Immature natural killer cell (primary cell): ENCODE measurements around the gene MLX. TPM values are rescaled to one million over a fixed set of nuclear protein-coding genes. Genes with fewer than 3 reads are reported as not detected.
A peak's percentile ranks its signal among the peaks of the same experiment; 100 is the strongest.

Experiments
- DNase-seq, 3 donors: peaks; one replicate each; pipeline ENCODE4 v3.0.0; 2022; ENCODE audit warnings: mixed read lengths in 1 of 3
- H3K27ac Mint-ChIP-seq, 6 donors: one replicate each; pipeline ENCODE4 v1.8.0; 2020; ENCODE audit warnings: mixed read lengths in 6 of 6, mild to moderate bottlenecking in 5 of 6, inconsistent platforms in 4 of 6, moderate library complexity in 3 of 6
- H3K27me3 Mint-ChIP-seq, 3 donors: one replicate each; pipeline ENCODE4 v1.8.0; 2020 to 2021; ENCODE audit warnings: low read depth in 3 of 3, mild to moderate bottlenecking in 3 of 3, mixed read lengths in 3 of 3, moderate library complexity in 3 of 3, inconsistent platforms in 1 of 3
- H3K36me3 Mint-ChIP-seq, 3 donors: one replicate each; pipeline ENCODE4 v1.8.0; 2020; ENCODE audit warnings: mixed read lengths in 3 of 3, inconsistent platforms in 2 of 3, mild to moderate bottlenecking in 2 of 3
- H3K4me1 Mint-ChIP-seq, 2 donors: one replicate each; pipeline ENCODE4 v1.8.0; 2020; ENCODE audit warnings: inconsistent platforms in 2 of 2, mild to moderate bottlenecking in 2 of 2, mixed read lengths in 2 of 2, moderate library complexity in 1 of 2
- H3K4me3 Mint-ChIP-seq, 5 donors: one replicate each; pipeline ENCODE4 v1.8.0; 2020; ENCODE audit warnings: mild to moderate bottlenecking in 5 of 5, mixed read lengths in 5 of 5, inconsistent platforms in 3 of 5, moderate library complexity in 3 of 5
- H3K9me3 Mint-ChIP-seq, 6 donors: one replicate each; pipeline ENCODE4 v1.8.0; 2020; ENCODE audit warnings: mild to moderate bottlenecking in 6 of 6, mixed read lengths in 6 of 6, inconsistent platforms in 4 of 6, moderate library complexity in 3 of 6
- polyA plus RNA-seq, 3 donors: library from polyadenylated mRNA; unstranded; fragments of 300-500 nt; fragmentation: Illumina TruSeq; gene quantifications; one replicate each; pipeline ENCODE4 v1.2.3, GENCODE V29; 2021

The MLX gene, protein sequence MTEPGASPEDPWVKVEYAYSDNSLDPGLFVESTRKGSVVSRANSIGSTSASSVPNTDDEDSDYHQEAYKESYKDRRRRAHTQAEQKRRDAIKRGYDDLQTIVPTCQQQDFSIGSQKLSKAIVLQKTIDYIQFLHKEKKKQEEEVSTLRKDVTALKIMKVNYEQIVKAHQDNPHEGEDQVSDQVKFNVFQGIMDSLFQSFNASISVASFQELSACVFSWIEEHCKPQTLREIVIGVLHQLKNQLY
- polyA plus RNA-seq, result 10 to 100 TPM; 25.0 to 41.0 (median 30.5) TPM

GRCh38 chr17:42566883-42567573 is at the start of gene MLX:
Gene MLX, plus strand, starts transcription at chr17:42567100. Its CDS starts 25 bp downstream, at chr17:42567125.
- peak; percentile 93 to 94 (median 93) for DNase-seq
- Mint-ChIP-seq H3K9me3 (no peaks in the 10 kb centered on the region), H3K27me3 (peaks cover 13 to 21% (median 13%) of the 10 kb centered on the region in 3 donors), H3K36me3 (peaks cover 0 to 23% (median 7%) of the 10 kb centered on the region in 3 donors), H3K4me3 (peak within 1 kb of the TSS; percentile 93 to 98 (median 94)), H3K4me1 (peaks cover 44% of the 10 kb centered on the region in 2 donors), H3K27ac (peak within 1 kb of the TSS; percentile 82 to 98 (median 92))

GRCh38 chr17:42517516-42517915 is 49.4 kb upstream of the MLX start:
- Mint-ChIP-seq H3K27me3 (peaks cover 7 to 11% (median 9%) of the 10 kb centered on the region in 3 donors), H3K27ac (no peak overlapping the region)

DNA sequence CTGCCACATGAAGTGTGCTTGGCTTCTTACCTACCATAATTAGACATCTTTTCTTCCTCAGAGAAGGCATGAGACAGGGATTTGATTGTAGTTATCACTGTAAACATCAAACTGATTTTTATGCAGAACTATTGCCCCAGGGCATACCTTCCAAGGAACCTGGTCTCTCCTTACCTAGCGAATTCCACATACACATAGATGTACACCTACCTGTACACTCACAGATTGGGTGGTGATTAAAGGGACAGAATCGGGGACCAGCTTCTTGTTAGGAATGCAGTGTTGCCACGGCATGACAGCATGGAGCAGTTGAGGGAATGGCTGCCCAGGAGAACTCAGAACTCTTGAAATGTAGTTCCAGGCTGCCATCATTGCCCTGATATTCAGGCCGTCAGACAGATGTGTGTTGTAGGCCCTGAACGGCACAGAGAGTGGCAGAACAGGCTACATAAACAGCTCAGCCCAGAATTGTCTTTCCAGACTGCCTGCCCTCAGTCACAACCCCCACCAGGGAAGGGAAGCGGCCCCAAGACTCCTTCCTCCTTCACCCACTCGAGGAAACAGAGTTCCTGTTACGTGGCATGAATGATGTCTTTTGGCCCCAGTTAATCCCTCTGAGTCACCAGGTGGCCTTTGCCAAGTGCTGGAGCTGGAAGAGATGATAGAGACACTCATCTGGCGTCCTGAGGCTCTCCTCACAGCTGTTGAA is 48.7 kb upstream of the MLX start:
- peaks cover 0 to 5% (median 0%) of the 10 kb centered on the region in 3 donors for H3K36me3 Mint-ChIP-seq
- H3K4me3 Mint-ChIP-seq, result no peak overlapping the region
- DNase-seq, result no peak
- H3K4me1 Mint-ChIP-seq, result peaks cover 4 to 8% of the 10 kb centered on the region in 2 donors
- peaks cover 7 to 12% (median 9%) of the 10 kb centered on the region in 3 donors for H3K27me3 Mint-ChIP-seq
- no peaks in the 10 kb centered on the region for H3K9me3 Mint-ChIP-seq
- no peak overlapping the region for H3K27ac Mint-ChIP-seq

More at GRCh38 chr17:42517516-42517915, 49.4 kb upstream of the MLX start:
- H3K4me1 Mint-ChIP-seq, result peaks cover 4 to 8% of the 10 kb centered on the region in 2 donors
- peak; percentile 74 to 79 (median 75) for DNase-seq
- no peaks in the 10 kb centered on the region for H3K9me3 Mint-ChIP-seq
- peaks cover 0 to 5% (median 0%) of the 10 kb centered on the region in 3 donors for H3K36me3 Mint-ChIP-seq
- peak overlapping the region in 1 of 5 donors; percentile 42 for H3K4me3 Mint-ChIP-seq

DNA sequence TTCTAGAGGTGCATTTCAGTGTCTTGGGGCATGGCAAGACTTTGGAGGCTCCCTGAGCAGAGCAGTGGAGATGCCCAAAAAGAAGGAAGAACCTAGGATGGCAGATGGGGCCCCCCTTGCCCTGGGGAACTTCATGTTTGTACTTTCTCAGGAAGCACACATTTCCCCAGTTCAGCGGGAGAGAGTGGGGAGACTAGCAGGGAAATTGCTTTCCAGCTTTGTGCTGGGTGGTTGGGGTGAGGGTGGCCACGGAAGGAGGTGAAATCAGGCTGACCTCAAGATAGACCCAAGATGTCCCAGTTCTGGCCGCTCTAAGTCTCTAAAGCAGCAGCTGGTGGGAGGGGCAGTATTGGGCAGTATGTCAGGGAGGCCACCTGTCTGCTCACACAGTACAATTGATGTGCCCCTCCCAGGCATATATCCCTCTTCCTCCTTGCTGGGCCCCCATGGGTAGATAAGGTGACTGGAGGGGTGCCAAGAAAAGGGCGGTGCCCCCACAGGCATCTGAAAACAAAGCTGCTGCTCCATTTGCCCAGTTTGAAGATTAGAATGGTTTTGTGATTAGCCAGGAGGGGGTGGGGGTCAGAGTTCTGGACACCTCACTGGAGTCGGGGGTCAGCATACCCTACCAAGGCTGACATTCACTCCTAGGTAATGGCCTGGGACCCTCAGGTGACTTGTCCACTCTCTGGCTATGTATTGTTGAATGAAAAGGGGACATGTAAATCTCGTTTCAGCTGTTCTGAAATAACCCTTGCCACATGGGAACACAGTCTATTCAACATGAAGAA is 48.0 kb upstream of the MLX start:
- Mint-ChIP-seq H3K4me3 (no peak overlapping the region), H3K27ac (no peak overlapping the region), H3K9me3 (no peaks in the 10 kb centered on the region), H3K4me1 (peaks cover 4 to 9% of the 10 kb centered on the region in 2 donors), H3K27me3 (peaks cover 7 to 9% (median 9%) of the 10 kb centered on the region in 3 donors), H3K36me3 (peaks cover 0 to 5% (median 0%) of the 10 kb centered on the region in 3 donors)
- DNase-seq, result no peak

DNA sequence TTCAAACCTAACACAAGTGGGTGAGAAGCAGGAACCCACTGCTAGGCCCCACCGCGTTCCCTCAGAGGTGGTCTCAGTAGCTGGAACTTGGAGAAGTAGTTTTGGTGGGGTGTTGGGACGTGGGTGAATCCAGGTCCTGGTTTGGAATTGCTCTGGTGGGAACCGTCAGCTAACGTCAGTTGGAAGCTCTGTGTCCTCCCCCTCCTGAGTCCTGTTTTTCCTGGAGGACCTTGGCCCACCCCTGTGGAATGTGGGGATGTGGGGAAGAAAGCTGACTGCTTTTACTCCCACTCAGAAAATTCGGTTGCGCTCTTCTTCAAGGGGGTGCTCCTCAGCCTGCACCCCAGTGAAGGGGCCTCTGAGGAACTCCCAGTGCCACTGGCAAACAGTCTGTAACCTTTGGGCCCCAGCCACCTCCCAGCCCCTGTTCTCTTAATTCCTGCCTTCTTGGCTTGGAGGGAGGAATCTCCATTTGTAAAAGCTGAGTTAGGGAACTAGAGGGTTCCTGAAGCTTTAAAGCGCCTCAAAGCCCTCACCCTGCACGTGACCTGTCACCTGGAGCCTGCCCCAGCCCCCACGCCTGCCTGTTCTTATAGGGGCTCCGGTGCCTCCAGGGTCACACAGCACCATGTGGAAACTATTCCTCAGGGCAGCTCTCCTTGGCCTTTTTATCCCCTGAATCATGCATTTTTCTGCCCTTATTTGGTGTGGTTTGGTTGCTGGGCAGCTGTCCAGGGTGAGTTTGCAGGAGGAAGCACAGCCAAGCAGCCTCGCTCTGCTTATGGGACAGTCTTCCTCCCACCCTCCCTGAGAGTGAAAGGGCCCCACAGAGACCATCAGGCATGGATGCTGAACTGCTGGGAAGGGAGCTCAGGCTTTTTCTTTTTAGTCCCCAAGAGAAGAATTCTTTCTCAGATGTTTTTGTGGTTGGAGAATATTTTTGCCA is 47.1 kb upstream of the MLX start:
- Mint-ChIP-seq H3K4me3 (no peak overlapping the region), H3K27ac (no peak overlapping the region), H3K27me3 (peaks cover 7 to 11% (median 9%) of the 10 kb centered on the region in 3 donors), H3K9me3 (no peaks in the 10 kb centered on the region), H3K36me3 (peaks cover 0 to 5% (median 0%) of the 10 kb centered on the region in 3 donors), H3K4me1 (peaks cover 7 to 14% of the 10 kb centered on the region in 2 donors)
- DNase-seq, result no peak

DNA sequence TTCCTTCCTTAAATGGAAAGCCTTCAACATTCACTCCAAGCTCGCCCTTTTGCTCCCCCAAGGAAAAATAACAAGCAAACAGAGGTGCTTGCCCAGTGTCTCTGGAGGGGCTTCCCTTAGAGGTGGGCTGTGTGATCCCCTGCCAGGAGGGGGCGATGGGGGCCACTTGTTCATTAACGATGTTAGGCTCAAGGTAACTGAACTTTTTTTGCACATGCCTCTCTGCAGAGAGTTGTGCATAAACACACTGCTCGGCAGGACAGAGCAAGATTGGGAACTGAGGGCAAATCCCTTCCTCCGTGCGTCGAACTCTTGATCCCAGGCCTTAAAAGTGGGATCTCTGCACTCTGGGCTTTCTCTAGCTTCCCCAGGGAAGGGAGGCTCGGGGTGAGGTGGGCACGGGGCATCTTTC is 46.4 kb upstream of the MLX start:
- Mint-ChIP-seq H3K9me3 (no peaks in the 10 kb centered on the region), H3K27me3 (peaks cover 5 to 13% (median 9%) of the 10 kb centered on the region in 3 donors), H3K36me3 (peaks cover 0 to 5% (median 0%) of the 10 kb centered on the region in 3 donors), H3K27ac (no peak overlapping the region), H3K4me1 (peaks cover 7 to 14% of the 10 kb centered on the region in 2 donors), H3K4me3 (no peak overlapping the region)
- DNase-seq, result peak in 2 of 3 donors; percentile 17 to 28

- H3K27me3 Mint-ChIP-seq, result peaks cover 2 to 13% (median 8%) of the 10 kb centered on the region in 3 donors
- H3K36me3 Mint-ChIP-seq, result peaks cover 0 to 5% (median 0%) of the 10 kb centered on the region in 3 donors
- no peak overlapping the region for H3K27ac Mint-ChIP-seq
- no peaks in the 10 kb centered on the region for H3K9me3 Mint-ChIP-seq
- no peak overlapping the region for H3K4me3 Mint-ChIP-seq
- DNase-seq, result no peak
- peaks cover 7 to 14% of the 10 kb centered on the region in 2 donors for H3K4me1 Mint-ChIP-seq
These were observed 45.9 kb upstream of the MLX start for GRCh38 chr17:42521036-42521435.

DNA sequence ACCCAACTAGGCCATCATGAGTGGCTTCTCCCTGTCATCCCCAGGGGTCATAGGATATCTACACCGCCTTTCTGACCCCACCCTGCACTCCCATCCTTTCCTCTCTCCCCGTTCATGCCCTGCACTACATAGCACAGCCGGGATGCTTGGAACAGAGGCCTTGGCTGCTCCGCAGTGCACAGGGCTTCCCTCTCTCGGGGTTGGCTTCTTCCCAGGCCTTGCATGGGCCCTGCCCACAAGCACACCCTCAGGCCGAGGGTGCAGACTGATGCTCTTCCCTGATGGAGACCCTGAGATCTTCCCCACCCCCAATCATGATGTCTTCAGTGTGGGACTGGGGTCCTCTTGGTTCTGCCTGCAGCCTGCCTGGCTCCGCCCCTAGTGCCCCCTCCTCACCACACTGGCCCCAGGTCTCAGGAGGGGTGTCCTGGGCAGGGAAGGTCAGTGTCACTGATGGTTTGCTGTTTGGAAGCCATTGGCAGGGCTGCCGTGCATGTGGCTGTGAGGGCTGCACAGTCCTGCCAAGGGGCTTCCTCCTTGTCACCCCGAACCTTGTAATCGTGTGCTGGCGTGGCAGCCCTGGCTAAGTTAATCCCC is 45.1 kb upstream of the MLX start:
- Mint-ChIP-seq H3K36me3 (peaks cover 0 to 5% (median 0%) of the 10 kb centered on the region in 3 donors), H3K27me3 (peaks cover 2 to 16% (median 8%) of the 10 kb centered on the region in 3 donors), H3K27ac (no peak overlapping the region), H3K9me3 (no peaks in the 10 kb centered on the region), H3K4me3 (no peak overlapping the region), H3K4me1 (peaks cover 7 to 14% of the 10 kb centered on the region in 2 donors)
- DNase-seq, result no peak

DNA sequence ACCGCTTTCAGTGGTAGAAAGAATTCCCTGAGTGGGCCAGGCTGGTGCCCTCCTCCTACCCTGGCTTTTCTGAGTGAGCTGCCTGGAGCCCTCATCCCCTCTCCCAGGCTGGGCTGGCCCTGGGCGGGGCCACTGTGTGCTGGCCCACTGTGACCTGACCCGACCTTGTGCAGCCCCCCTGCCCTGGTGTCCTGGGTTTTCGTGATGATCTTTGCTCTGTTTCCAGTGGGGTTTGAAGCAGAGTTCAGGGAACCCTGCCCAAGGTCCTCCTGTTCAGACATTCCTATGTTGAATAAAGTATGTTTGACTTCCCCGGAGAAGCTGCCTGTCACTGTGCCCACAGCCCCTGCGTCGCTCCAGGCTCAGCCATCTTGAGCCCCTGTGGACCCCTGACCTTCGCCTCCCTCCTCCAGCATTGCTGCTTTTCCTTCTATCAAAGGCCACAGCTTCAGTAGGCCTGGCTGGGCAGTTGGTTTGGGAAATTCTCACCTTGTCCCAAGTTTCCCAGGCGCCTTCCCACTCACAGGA is 44.6 kb upstream of the MLX start:
- Mint-ChIP-seq H3K4me1 (peaks cover 11 to 16% of the 10 kb centered on the region in 2 donors), H3K9me3 (no peaks in the 10 kb centered on the region), H3K4me3 (no peak overlapping the region), H3K27me3 (peaks cover 2 to 12% (median 8%) of the 10 kb centered on the region in 3 donors), H3K36me3 (peaks cover 0 to 5% (median 0%) of the 10 kb centered on the region in 3 donors), H3K27ac (no peak overlapping the region)
- DNase-seq, result no peak

DNA sequence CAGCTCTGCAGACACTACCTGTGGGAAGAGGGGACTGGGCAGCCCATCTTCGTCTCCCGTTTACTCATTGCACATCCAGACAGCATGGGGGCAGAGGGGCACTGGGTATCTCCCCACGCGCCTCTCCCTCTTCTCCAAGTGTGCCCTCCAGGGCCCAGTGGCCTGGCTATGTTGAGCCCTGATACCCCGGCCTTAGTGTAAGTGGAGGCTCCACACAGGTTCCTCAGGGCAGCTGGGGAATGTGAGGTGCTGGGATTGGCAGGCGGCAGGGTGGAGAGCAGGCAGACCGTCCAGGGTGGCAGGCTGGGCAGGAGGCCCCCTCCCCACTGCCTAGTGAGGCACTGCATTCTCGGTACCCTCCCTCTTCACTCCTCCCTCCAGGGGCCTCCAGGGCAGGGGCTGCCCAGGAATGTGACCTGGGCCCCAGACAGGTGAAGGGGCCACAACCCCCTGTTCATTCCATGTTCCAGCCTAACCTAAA is 44.1 kb upstream of the MLX start:
- no peak overlapping the region for H3K27ac Mint-ChIP-seq
- H3K4me3 Mint-ChIP-seq, result no peak overlapping the region
- H3K4me1 Mint-ChIP-seq, result peaks cover 9 to 14% of the 10 kb centered on the region in 2 donors
- DNase-seq, result no peak
- peaks cover 2 to 11% (median 5%) of the 10 kb centered on the region in 3 donors for H3K27me3 Mint-ChIP-seq
- no peaks in the 10 kb centered on the region for H3K9me3 Mint-ChIP-seq
- peaks cover 0 to 5% (median 0%) of the 10 kb centered on the region in 3 donors for H3K36me3 Mint-ChIP-seq

DNA sequence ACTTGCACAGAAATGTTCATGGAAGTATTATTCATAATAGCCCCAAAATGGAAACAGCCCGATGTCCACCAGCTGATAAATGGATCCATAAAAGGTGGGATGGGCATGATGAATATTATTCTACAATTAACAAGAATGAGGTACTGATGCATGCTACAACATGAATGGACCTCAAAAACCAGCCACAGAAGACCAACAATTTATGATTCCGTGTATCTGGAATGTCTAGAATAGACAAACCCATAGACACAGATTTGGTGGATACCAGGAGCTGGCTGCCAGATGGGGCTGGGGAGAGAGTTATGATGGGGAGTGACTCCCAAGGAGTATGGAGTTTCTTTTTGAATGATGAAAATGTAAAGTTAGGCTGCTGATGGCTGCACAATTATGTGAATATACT is 41.7 kb upstream of the MLX start:
- Mint-ChIP-seq H3K4me3 (no peak overlapping the region), H3K9me3 (no peaks in the 10 kb centered on the region), H3K4me1 (peaks cover 26 to 29% of the 10 kb centered on the region in 2 donors), H3K36me3 (peaks cover 0 to 5% (median 0%) of the 10 kb centered on the region in 3 donors), H3K27me3 (peaks cover 2 to 11% (median 5%) of the 10 kb centered on the region in 3 donors), H3K27ac (no peak overlapping the region)
- DNase-seq, result no peak
